GM12878 (cell line): ENCODE data around the gene SGCD. TPM values are rescaled to one million over a fixed set of nuclear protein-coding genes. Genes with fewer than 3 reads are reported as not detected.

Experiments
- ATAC-seq: fragments of 200-7000 bp; cut with Tn5 transposase; 3 replicates; pipeline ENCODE4 v1.9.1; 2020; ENCODE audit warnings: mild to moderate bottlenecking, moderate library complexity
- BruUV-seq: library from RNA; stranded (reverse); fragments of 400-500 nt; replicated peaks from 2 replicates; lab custom pipeline; 2021; lab: Mats Ljungman, UMichigan
- CTCF ChIA-PET: fragments of 300-600 bp; sonication (Branson Sonifier 250); formaldehyde crosslinking; extraction: SDS; loops from one replicate; lab custom pipeline; 2021; ENCODE audit warnings: inconsistent platforms; lab: Yijun Ruan, JAX
- POLR2A ChIA-PET: fragments of 350-600 bp; formaldehyde crosslinking; extraction: SDS; loops from one replicate; lab custom pipeline; 2021; ENCODE audit warnings: inconsistent platforms; lab: Charles Lee
- RAD21 ChIA-PET: fragments of 300-600 bp; sonication (Branson Sonifier 250); formaldehyde crosslinking; loops from one replicate; lab custom pipeline; 2023; ENCODE audit warnings: antibody characterized with exemption; ENCODE audit not compliant: unreplicated experiment; lab: Charles Lee
- SMC1A ChIA-PET: fragments of 300-600 bp; sonication (Branson Sonifier 250); formaldehyde crosslinking; loops from one replicate; lab custom pipeline; 2023; ENCODE audit not compliant: unreplicated experiment, uncharacterized antibody; lab: Charles Lee
- DNase-seq: peaks from one replicate; pipeline ENCODE4 v3.0.0-alpha.2; 2011; ENCODE audit warnings: low read depth, low spot score
- FAIRE-seq: peaks from 3 replicates; lab custom pipeline; 2011; peaks lifted over from hg19 to GRCh38; lab: Jason Lieb, UNC
- H2AFZ ChIP-seq: 2 replicates; pipeline ENCODE4 v1.6.0; 2011; ENCODE audit warnings: low read depth, low read length, control low read depth; ENCODE audit not compliant: control insufficient read depth
- H3K27ac ChIP-seq: 2 replicates; pipeline ENCODE4 v1.5.1; 2011; ENCODE audit warnings: control low read depth; ENCODE audit not compliant: control insufficient read depth, insufficient read depth
- H3K27me3 ChIP-seq, 2 experiments: replicated peaks in 1 of 2; 2 replicates each; pipeline versions ENCODE4 v1.6.0 to v1.6.1; 2011; ENCODE audit warnings: low read length in 1 of 2; ENCODE audit not compliant: control insufficient read depth in 2 of 2, insufficient read depth in 2 of 2
- H3K36me3 ChIP-seq, 2 experiments: 2 replicates each; pipeline ENCODE4 v1.5.1; 2011; ENCODE audit warnings: low read length in 1 of 2; ENCODE audit not compliant: control insufficient read depth in 2 of 2, insufficient read depth in 2 of 2
- H3K4me1 ChIP-seq: 2 replicates; pipeline ENCODE4 v1.6.1; 2011; ENCODE audit warnings: mild to moderate bottlenecking, low read length, moderate library complexity, mixed read lengths; ENCODE audit not compliant: control insufficient read depth, insufficient read depth
- H3K4me2 ChIP-seq: 2 replicates; pipeline ENCODE4 v1.6.0; 2011; ENCODE audit warnings: control low read depth; ENCODE audit not compliant: control insufficient read depth, insufficient read depth
- H3K4me3 ChIP-seq: fragments of 200-600 bp; sonication (generic); 2 replicates; pipeline ENCODE4 v1.5.1; 2016
- H3K79me2 ChIP-seq: 2 replicates; pipeline ENCODE4 v1.6.0; 2011; ENCODE audit warnings: low read length; ENCODE audit not compliant: control insufficient read depth, insufficient read depth
- H3K9ac ChIP-seq: 2 replicates; pipeline ENCODE4 v1.8.0; 2011; ENCODE audit warnings: low read length, control low read depth, mixed read lengths; ENCODE audit not compliant: control insufficient read depth, insufficient read depth
- H3K9me3 ChIP-seq: replicated peaks from 3 replicates; pipeline ENCODE4 v1.5.1; 2011; ENCODE audit warnings: mild to moderate bottlenecking, low read length; ENCODE audit not compliant: control insufficient read depth, insufficient read depth
- H4K20me1 ChIP-seq: 2 replicates; pipeline ENCODE4 v1.6.0; 2011; ENCODE audit not compliant: control insufficient read depth, insufficient read depth
- CBX3 ChIP-seq: fragments of 200-600 bp; sonication (generic); IDR thresholded peaks from 2 replicates; pipeline ENCODE4 v1.6.1; 2016; ENCODE audit warnings: low read depth, borderline replicate concordance
- CREM ChIP-seq: IDR thresholded peaks from 2 replicates; pipeline ENCODE4 v1.6.1; 2014; ENCODE audit warnings: antibody characterized with exemption, low read depth
- DPF2 ChIP-seq: fragments of 450-650 bp; IDR thresholded peaks from 2 replicates; pipeline ENCODE4 v1.6.1; 2017; ENCODE audit warnings: mild to moderate bottlenecking
- IKZF2 ChIP-seq, 2 experiments: fragments of 450-650 bp; IDR thresholded peaks; 2 replicates each; pipeline ENCODE4 v1.6.1; 2017; ENCODE audit warnings: mild to moderate bottlenecking in 2 of 2, moderate library complexity in 2 of 2
- RB1 ChIP-seq: fragments of 450-650 bp; formaldehyde crosslinking; IDR thresholded peaks from 2 replicates; pipeline ENCODE4 v1.6.1; 2017; ENCODE audit warnings: mild to moderate bottlenecking, borderline replicate concordance
- SPI1 ChIP-seq: IDR thresholded peaks from 2 replicates; pipeline ENCODE4 v1.6.1; 2011; ENCODE audit warnings: low read depth, mild to moderate bottlenecking, low read length, moderate library complexity, borderline replicate concordance; ENCODE audit not compliant: insufficient read depth
- YY1 ChIP-seq: IDR thresholded peaks from 2 replicates; pipeline ENCODE4 v1.6.1; 2011; ENCODE audit warnings: low read depth, mild to moderate bottlenecking, low read length
- WGBS: methylation state at CpG from one replicate; pipeline ENCODE4 v1.1.6; 2016; ENCODE audit warnings: low lambda C conversion rate; ENCODE audit not compliant: insufficient replicate concordance, insufficient coverage; ENCODE audit errors: missing lambda C conversion rate; 5-methylcytosine and 5-hydroxymethylcytosine counted together
- in situ Hi-C: fragments of 300-500 bp; cut with MboI; formaldehyde crosslinking; loops from 9 replicates; pipeline ENCODE4 v1.14.3; 2018; ENCODE audit warnings: mixed read lengths
- intact Hi-C: fragments of 100-400 bp; cut with micrococcal nuclease; formaldehyde crosslinking; loops from one replicate; pipeline ENCODE4 v1.14.2; 2022; ENCODE audit not compliant: unreplicated experiment
- polyA plus RNA-seq, 11 experiments: library from polyadenylated mRNA; depleted of rRNA in 4 of 11; unstranded in 6 of 11; stranded (reverse) in 5 of 11; fragments of >200 nt; fragmentation: Nextera tagmentation in 4 of 11; fragmentation: Illumina TruSeq in 1 of 11; extraction: Ambion mirVana in 4 of 11; extraction: Trizol in 1 of 11; gene quantifications; 1 replicate in 1 of 11; 2 replicates in 10 of 11; pipeline versions ENCODE4 v1.2.1 to v1.2.3, GENCODE V29; 2011 to 2016; ENCODE audit warnings: inconsistent platforms in 2 of 11, missing spikeins in 2 of 11, low read depth in 1 of 11
- total RNA-seq, 4 experiments: library from RNA; depleted of rRNA in 3 of 4; stranded (reverse); fragments of >200 nt in 3 of 4; fragmentation: Illumina TruSeq in 1 of 4; extraction: Trizol in 1 of 4; gene quantifications; 2 replicates each; pipeline versions ENCODE4 v1.2.1 to v1.2.3, GENCODE V29; 2013 to 2021
- TF ChIP-seq, protein P1 (sequence below): fragments of 450-650 bp; IDR thresholded peaks from 2 replicates; pipeline ENCODE4 v1.6.1; 2017; ENCODE audit warnings: mild to moderate bottlenecking, low read depth, inconsistent platforms; ENCODE audit not compliant: poor library complexity, severe bottlenecking

SGCD gene
- total and polyA plus RNA-seq, 10 of the 15 experiments (the other 5 are each of a cell fraction or from before 2014, with no cell fraction given) = 0.06 TPM; not detected in 9

DNA sequence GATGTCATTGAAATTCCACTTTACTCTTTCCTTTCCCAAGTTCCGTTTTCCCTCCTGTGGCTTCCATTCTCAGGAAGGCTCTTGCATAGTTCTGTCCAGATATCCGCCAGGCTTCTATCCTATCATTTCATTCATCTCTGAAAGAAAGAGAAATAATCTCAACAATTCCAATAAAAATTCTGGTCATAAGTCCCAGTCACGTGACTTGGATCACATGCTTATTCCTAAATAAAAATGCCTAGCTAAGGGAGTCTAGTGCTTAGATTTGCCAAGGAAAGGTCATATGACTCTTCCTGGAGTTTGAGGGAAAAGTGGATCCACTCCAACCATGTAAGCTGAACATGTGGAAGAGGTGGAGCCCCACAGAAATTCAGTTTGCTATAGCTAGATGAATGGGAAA is 377.2 kb downstream of the SGCD start:
- BruUV-seq = no TSS peak
- in situ Hi-C loops (no loop called here), intact Hi-C loops (no loop called here)
- FAIRE-seq (no peak), DNase-seq (no peak), ATAC-seq (no peak)
- H3K9ac ChIP-seq = no peak overlapping the region
- H3K4me1 ChIP-seq = no peaks in the 10 kb centered on the region
- no peak overlapping the region for H3K4me2 ChIP-seq
- H3K9me3 ChIP-seq = no peaks in the 10 kb centered on the region
- H3K79me2 ChIP-seq = no peaks in the 10 kb centered on the region
- H4K20me1 ChIP-seq = no peaks in the 10 kb centered on the region
- POLR2A ChIA-PET = no interaction called here
- H3K36me3 ChIP-seq = no peaks in the 10 kb centered on the region
- H3K27me3 ChIP-seq = no peaks in the 10 kb centered on the region
- no peak overlapping the region for H2AFZ ChIP-seq
- CTCF ChIA-PET = interaction anchor here (0.6 kb wide), 1 partner anchor 230 kb away, joined by 3 read pairs; no protein-coding TSS in a partner anchor
- no peak overlapping the region for H3K27ac ChIP-seq
- TF ChIP-seq CREM = no peak
- no peak for TF ChIP-seq IKZF2 (IDR thresholded peaks at IDR 0.05)
- WGBS = 26% methylated on average over 3 of the region's 3 CpGs
- no peak overlapping the region for H3K4me3 ChIP-seq
- RAD21 ChIA-PET = no interaction called here
- SMC1A ChIA-PET = interaction anchor here (0.6 to 0.9 kb wide), 3 partner anchors 25 to 48 kb away, joined by 3 read pairs; no protein-coding TSS in a partner anchor

GRCh38 chr5:156706631-156707030 is 379.7 kb downstream of the SGCD start:
- H3K27ac ChIP-seq = no peak overlapping the region
- CTCF ChIA-PET = no interaction called here

More at GRCh38 chr5:156706631-156707030, 379.7 kb downstream of the SGCD start:
- no peaks in the 10 kb centered on the region for H3K79me2 ChIP-seq
- TF ChIP-seq SPI1 = no peak
- TF ChIP-seq, protein P1, sequence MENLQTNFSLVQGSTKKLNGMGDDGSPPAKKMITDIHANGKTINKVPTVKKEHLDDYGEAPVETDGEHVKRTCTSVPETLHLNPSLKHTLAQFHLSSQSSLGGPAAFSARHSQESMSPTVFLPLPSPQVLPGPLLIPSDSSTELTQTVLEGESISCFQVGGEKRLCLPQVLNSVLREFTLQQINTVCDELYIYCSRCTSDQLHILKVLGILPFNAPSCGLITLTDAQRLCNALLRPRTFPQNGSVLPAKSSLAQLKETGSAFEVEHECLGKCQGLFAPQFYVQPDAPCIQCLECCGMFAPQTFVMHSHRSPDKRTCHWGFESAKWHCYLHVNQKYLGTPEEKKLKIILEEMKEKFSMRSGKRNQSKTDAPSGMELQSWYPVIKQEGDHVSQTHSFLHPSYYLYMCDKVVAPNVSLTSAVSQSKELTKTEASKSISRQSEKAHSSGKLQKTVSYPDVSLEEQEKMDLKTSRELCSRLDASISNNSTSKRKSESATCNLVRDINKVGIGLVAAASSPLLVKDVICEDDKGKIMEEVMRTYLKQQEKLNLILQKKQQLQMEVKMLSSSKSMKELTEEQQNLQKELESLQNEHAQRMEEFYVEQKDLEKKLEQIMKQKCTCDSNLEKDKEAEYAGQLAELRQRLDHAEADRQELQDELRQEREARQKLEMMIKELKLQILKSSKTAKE = no peak
- no peak for TF ChIP-seq RB1
- TF ChIP-seq CBX3 = no peak
- TF ChIP-seq YY1 = no peak
- TF ChIP-seq DPF2 = no peak
- TF ChIP-seq, all 136 proteins: peak for 0
- ChIA-PET SMC1A (no interaction called here), RAD21 (no interaction called here), POLR2A (no interaction called here)
- no peaks in the 10 kb centered on the region for H4K20me1 ChIP-seq
- H3K4me3 ChIP-seq = no peak overlapping the region
- H3K9me3 ChIP-seq = no peaks in the 10 kb centered on the region
- H3K27me3 ChIP-seq = no peaks in the 10 kb centered on the region
- H3K4me1 ChIP-seq = no peaks in the 10 kb centered on the region
- H3K4me2 ChIP-seq = no peak overlapping the region
- no peak for DNase-seq
- no peak overlapping the region for H2AFZ ChIP-seq
- intact Hi-C loops (no loop called here), in situ Hi-C loops (no loop called here)
- H3K36me3 ChIP-seq = no peaks in the 10 kb centered on the region
- FAIRE-seq = no peak
- no peak overlapping the region for H3K9ac ChIP-seq
- no TSS peak for BruUV-seq
- no peak for ATAC-seq
